Tibial nerve (tissue), 4 donors: ENCODE results near the gene PCDHGA12.

Source experiments
- EP300 ChIP-seq, 2 donors: sonication (generic); formaldehyde crosslinking; IDR thresholded peaks; one replicate each; pipeline ENCODE4 v1.6.1; 2017; ENCODE audit warnings: antibody characterized with exemption in 2 of 2, mild to moderate bottlenecking in 1 of 2
- POLR2A ChIP-seq, 2 donors: fragments of 450-650 bp; IDR thresholded peaks; one replicate each; pipeline ENCODE4 v1.6.1; 2017; ENCODE audit warnings: antibody characterized with exemption in 2 of 2, mild to moderate bottlenecking in 2 of 2, moderate library complexity in 2 of 2
- TF ChIP-seq, protein P1 (sequence below), 5 experiments: fragments of 200-600 bp in 3 of 5; fragments of 450-650 bp in 2 of 5; sonication (generic) in 3 of 5; IDR thresholded peaks; one replicate each; pipeline ENCODE4 v1.5.1; 2016 to 2019; ENCODE audit warnings: antibody characterized with exemption in 5 of 5, mild to moderate bottlenecking in 3 of 5, moderate library complexity in 2 of 5

DNA sequence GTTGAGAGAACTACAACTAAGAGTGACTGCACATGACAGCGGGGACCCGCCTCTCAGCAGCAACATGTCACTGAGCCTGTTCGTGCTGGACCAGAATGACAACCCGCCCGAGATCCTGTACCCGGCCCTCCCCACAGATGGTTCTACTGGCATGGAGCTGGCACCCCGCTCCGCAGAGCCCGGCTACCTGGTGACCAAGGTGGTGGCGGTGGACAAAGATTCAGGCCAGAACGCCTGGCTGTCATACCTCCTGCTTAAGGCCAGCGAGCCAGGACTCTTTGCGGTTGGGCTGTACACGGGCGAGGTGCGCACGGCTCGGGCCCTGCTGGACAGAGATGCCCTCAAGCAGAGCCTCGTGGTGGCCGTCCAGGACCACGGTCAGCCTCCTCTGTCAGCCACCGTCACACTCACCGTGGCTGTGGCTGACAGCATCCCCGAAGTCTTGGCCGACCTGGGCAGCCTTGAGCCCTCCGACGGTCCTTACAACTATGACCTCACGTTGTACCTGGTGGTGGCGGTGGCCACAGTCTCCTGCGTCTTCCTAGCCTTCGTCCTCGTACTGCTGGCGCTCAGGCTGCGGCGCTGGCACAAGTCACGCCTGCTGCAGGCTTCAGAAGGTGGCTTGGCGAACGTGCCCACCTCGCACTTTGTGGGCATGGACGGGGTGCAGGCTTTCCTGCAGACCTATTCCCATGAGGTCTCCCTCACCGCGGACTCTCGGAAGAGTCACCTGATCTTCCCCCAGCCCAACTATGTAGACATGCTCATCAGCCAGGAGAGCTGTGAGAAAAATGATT is 45.6 kb upstream of the PCDHGA12 start:
- TF ChIP-seq, protein P1, sequence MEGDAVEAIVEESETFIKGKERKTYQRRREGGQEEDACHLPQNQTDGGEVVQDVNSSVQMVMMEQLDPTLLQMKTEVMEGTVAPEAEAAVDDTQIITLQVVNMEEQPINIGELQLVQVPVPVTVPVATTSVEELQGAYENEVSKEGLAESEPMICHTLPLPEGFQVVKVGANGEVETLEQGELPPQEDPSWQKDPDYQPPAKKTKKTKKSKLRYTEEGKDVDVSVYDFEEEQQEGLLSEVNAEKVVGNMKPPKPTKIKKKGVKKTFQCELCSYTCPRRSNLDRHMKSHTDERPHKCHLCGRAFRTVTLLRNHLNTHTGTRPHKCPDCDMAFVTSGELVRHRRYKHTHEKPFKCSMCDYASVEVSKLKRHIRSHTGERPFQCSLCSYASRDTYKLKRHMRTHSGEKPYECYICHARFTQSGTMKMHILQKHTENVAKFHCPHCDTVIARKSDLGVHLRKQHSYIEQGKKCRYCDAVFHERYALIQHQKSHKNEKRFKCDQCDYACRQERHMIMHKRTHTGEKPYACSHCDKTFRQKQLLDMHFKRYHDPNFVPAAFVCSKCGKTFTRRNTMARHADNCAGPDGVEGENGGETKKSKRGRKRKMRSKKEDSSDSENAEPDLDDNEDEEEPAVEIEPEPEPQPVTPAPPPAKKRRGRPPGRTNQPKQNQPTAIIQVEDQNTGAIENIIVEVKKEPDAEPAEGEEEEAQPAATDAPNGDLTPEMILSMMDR (IDR thresholded peaks at IDR 0.05), result no peak
- no peak for TF ChIP-seq EP300 (IDR thresholded peaks at IDR 0.05)
- no peak for TF ChIP-seq POLR2A (IDR thresholded peaks at IDR 0.05)
